ENCODE data around the gene PCDHGA6. TPM values are rescaled to one million over a fixed set of nuclear protein-coding genes. Genes with fewer than 3 reads are reported as not detected.
"Not testable (repeated sequence)": the region's sequence is repeated elsewhere in the genome, so short reads cannot be mapped to it uniquely, and the experiment has no call there.

Gene PCDHGA6
- total RNA-seq, 2 experiments from 2014 or later, result 0.28 to 0.33 TPM

GRCh38 chr5:141369994-141370848 lies 3.5 kb upstream of the PCDHGA6 start, which contains the start of gene PCDHGB3:
Gene PCDHGB3 (plus strand): TSS chr5:141370242. CDS start chr5:141370395, 153 bp downstream.
- peaks cover 5% of the 10 kb centered on the region for H3K36me3 Mint-ChIP-seq
- H3K4me1 Mint-ChIP-seq, result peaks cover 4% of the 10 kb centered on the region

GRCh38 chr5:141371572-141372475 lies 1.9 kb upstream of the PCDHGA6 start:
- Mint-ChIP-seq H3K27ac (no peak overlapping the region), H3K9me3 (peaks cover 26% of the 10 kb centered on the region), H3K27me3 (peaks cover 42% of the 10 kb centered on the region), H3K4me3 (no peak overlapping the region), H3K4me1 (peaks cover 4% of the 10 kb centered on the region), H3K36me3 (no peaks in the 10 kb centered on the region)
- ATAC-seq (ENCODE audit: low read depth) (no peak), DNase-seq (no peak)
- POLR2A ChIA-PET, result no interaction called here

More at GRCh38 chr5:141369994-141370848, 3.5 kb upstream of the PCDHGA6 start, which contains the start of gene PCDHGB3:
- POLR2A ChIA-PET, result interaction anchor here (0.6 kb wide), 1 partner anchor 17 kb away, joined by 3 read pairs; no protein-coding TSS in a partner anchor
- Mint-ChIP-seq H3K27me3 (peaks cover 49% of the 10 kb centered on the region), H3K4me3 (peak within 1 kb of the TSS; percentile 59), H3K27ac (no peak within 1 kb of the TSS), H3K9me3 (peaks cover 24% of the 10 kb centered on the region)
- DNase-seq (peak; percentile 27), ATAC-seq (ENCODE audit: low read depth) (peak; percentile 60)

DNA sequence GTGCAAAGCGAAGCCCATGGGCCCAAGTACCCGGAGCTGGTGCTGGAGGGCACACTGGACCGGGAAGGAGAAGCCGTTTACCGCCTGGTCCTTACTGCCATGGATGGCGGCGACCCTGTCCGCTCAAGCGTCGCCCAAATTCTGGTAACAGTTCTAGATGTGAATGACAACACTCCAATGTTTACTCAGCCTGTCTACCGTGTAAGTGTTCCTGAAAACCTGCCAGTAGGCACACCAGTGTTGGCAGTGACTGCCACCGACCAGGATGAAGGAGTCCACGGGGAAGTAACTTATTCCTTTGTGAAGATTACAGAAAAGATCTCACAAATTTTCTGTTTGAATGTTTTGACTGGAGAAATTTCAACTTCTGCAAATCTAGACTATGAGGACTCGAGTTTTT lies 936 bp downstream of the PCDHGA6 start:
- Mint-ChIP-seq H3K36me3 (no peaks in the 10 kb centered on the region), H3K27me3 (peaks cover 35% of the 10 kb centered on the region), H3K4me3 (no peak overlapping the region), H3K9me3 (peaks cover 29% of the 10 kb centered on the region), H3K4me1 (peaks cover 4% of the 10 kb centered on the region), H3K27ac (no peak overlapping the region)
- no peak for DNase-seq
- no peak for ATAC-seq (ENCODE audit: low read depth)
- POLR2A ChIA-PET, result no interaction called here

- not testable (repeated sequence) for H3K27ac Mint-ChIP-seq; ATAC-seq (ENCODE audit: low read depth); DNase-seq; H3K36me3 Mint-ChIP-seq; H3K4me3 Mint-ChIP-seq; H3K4me1 Mint-ChIP-seq
- POLR2A ChIA-PET, result interaction anchor here (0.6 kb wide), 1 partner anchor 55 kb away, joined by 3 read pairs; the partner anchor contains the start of gene TAF7
- H3K27me3 Mint-ChIP-seq, result peaks cover 35% of the 10 kb centered on the region
- H3K9me3 Mint-ChIP-seq, result peaks cover 33% of the 10 kb centered on the region
These were observed 1.9 kb downstream of the PCDHGA6 start for GRCh38 chr5:141375444-141376155.

GRCh38 chr5:141382469-141383294 lies 9.0 kb downstream of the PCDHGA6 start, which contains the start of gene PCDHGA7:
Gene PCDHGA7 (plus strand): TSS chr5:141382742. CDS start chr5:141382900, 158 bp downstream.
- Mint-ChIP-seq H3K4me1 (no peaks in the 10 kb centered on the region), H3K36me3 (no peaks in the 10 kb centered on the region), H3K27ac (no peak within 1 kb of the TSS), H3K9me3 (peaks cover 14% of the 10 kb centered on the region), H3K27me3 (peaks cover 27% of the 10 kb centered on the region), H3K4me3 (peak within 1 kb of the TSS; percentile 64)
- ATAC-seq (ENCODE audit: low read depth), result no peak
- POLR2A ChIA-PET, result no interaction called here
- no peak for DNase-seq

- peaks cover under 1% of the 10 kb centered on the region for H3K36me3 Mint-ChIP-seq
- H3K4me3 Mint-ChIP-seq, result no peak overlapping the region
- peaks cover 29% of the 10 kb centered on the region for H3K27me3 Mint-ChIP-seq
- POLR2A ChIA-PET, result no interaction called here
- no peaks in the 10 kb centered on the region for H3K4me1 Mint-ChIP-seq
- DNase-seq, result no peak
- H3K9me3 Mint-ChIP-seq, result peaks cover 16% of the 10 kb centered on the region
- H3K27ac Mint-ChIP-seq, result no peak overlapping the region
- ATAC-seq (ENCODE audit: low read depth), result no peak
These were observed 9.7 kb downstream of the PCDHGA6 start for GRCh38 chr5:141383345-141383744.

DNA sequence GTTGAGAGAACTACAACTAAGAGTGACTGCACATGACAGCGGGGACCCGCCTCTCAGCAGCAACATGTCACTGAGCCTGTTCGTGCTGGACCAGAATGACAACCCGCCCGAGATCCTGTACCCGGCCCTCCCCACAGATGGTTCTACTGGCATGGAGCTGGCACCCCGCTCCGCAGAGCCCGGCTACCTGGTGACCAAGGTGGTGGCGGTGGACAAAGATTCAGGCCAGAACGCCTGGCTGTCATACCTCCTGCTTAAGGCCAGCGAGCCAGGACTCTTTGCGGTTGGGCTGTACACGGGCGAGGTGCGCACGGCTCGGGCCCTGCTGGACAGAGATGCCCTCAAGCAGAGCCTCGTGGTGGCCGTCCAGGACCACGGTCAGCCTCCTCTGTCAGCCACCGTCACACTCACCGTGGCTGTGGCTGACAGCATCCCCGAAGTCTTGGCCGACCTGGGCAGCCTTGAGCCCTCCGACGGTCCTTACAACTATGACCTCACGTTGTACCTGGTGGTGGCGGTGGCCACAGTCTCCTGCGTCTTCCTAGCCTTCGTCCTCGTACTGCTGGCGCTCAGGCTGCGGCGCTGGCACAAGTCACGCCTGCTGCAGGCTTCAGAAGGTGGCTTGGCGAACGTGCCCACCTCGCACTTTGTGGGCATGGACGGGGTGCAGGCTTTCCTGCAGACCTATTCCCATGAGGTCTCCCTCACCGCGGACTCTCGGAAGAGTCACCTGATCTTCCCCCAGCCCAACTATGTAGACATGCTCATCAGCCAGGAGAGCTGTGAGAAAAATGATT lies 11.0 kb downstream of the PCDHGA6 start:
- Mint-ChIP-seq H3K27me3 (peaks cover 38% of the 10 kb centered on the region), H3K9me3 (peaks cover 19% of the 10 kb centered on the region), H3K4me3 (no peak overlapping the region), H3K4me1 (no peaks in the 10 kb centered on the region), H3K36me3 (peaks cover 3% of the 10 kb centered on the region), H3K27ac (no peak overlapping the region)
- ATAC-seq (ENCODE audit: low read depth) (no peak), DNase-seq (no peak)
- POLR2A ChIA-PET, result no interaction called here

GRCh38 chr5:141387557-141388311 lies 14.0 kb downstream of the PCDHGA6 start, which contains the start of gene PCDHGB4:
Gene PCDHGB4 (plus strand): TSS chr5:141387698. CDS start chr5:141387885, 187 bp downstream.
- peak within 1 kb of the TSS; percentile 56 for H3K27ac Mint-ChIP-seq
- H3K4me3 Mint-ChIP-seq, result peak within 1 kb of the TSS; percentile 30
- DNase-seq (peak; percentile 52), ATAC-seq (ENCODE audit: low read depth) (peak; percentile 58)
- H3K36me3 Mint-ChIP-seq, POLR2A ChIA-PET, H3K4me1 Mint-ChIP-seq: not testable (repeated sequence)
- peaks cover 18% of the 10 kb centered on the region for H3K9me3 Mint-ChIP-seq
- H3K27me3 Mint-ChIP-seq, result peaks cover 36% of the 10 kb centered on the region

DNA sequence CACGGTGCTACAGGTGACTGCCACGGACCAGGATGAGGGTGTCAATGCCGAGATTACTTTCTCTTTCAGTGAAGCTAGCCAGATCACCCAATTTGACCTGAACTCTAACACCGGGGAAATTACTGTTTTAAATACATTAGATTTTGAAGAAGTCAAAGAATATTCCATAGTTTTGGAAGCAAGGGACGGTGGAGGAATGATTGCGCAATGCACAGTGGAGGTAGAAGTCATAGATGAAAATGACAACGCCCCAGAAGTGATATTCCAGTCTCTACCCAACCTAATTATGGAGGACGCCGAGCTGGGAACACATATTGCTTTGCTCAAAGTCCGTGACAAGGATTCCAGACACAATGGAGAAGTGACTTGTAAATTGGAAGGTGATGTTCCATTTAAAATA lies 15.0 kb downstream of the PCDHGA6 start:
- Mint-ChIP-seq H3K4me3 (no peak overlapping the region), H3K36me3 (peaks cover 7% of the 10 kb centered on the region)
- no peak for DNase-seq

DNA sequence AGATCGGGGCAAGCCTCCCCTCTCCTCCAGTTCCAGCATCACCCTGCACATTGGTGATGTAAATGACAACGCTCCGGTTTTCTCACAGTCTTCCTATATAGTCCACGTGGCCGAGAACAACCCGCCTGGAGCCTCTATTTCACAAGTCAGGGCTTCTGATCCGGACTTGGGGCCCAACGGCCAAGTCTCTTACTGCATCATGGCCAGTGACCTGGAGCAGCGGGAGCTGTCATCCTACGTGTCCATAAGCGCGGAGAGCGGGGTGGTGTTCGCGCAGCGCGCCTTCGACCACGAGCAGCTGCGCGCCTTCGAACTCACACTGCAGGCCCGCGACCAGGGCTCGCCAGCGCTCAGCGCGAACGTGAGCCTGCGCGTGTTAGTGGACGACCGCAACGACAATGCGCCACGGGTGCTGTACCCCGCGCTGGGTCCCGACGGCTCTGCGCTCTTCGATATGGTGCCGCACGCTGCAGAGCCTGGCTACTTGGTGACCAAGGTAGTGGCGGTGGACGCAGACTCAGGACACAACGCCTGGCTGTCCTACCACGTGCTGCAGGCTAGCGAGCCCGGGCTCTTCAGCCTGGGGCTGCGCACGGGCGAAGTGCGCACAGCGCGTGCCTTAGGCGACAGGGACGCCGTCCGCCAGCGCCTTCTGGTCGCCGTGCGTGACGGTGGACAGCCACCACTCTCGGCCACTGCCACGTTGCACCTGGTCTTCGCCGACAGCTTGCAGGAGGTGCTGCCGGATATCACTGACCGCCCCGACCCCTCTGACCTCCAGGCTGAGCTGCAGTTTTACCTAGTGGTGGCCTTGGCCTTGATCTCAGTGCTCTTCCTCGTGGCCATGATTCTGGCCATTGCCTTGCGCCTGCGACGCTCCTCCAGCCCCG lies 15.7 kb downstream of the PCDHGA6 start:
- H3K27ac Mint-ChIP-seq, result peak overlapping the region; percentile 70
- peaks cover 7% of the 10 kb centered on the region for H3K36me3 Mint-ChIP-seq
- POLR2A ChIA-PET, result no interaction called here
- peaks cover 25% of the 10 kb centered on the region for H3K9me3 Mint-ChIP-seq
- no peaks in the 10 kb centered on the region for H3K4me1 Mint-ChIP-seq
- peaks cover 36% of the 10 kb centered on the region for H3K27me3 Mint-ChIP-seq
- DNase-seq (peak; percentile 25), ATAC-seq (ENCODE audit: low read depth) (no peak)
- no peak overlapping the region for H3K4me3 Mint-ChIP-seq

More for the DNA sequence above, 15.0 kb downstream of the PCDHGA6 start:
- POLR2A ChIA-PET, result no interaction called here
- peaks cover 30% of the 10 kb centered on the region for H3K27me3 Mint-ChIP-seq
- no peaks in the 10 kb centered on the region for H3K4me1 Mint-ChIP-seq
- ATAC-seq (ENCODE audit: low read depth), result no peak
- H3K9me3 Mint-ChIP-seq, result peaks cover 21% of the 10 kb centered on the region
- peak overlapping the region; percentile 56 for H3K27ac Mint-ChIP-seq
